Osteocyte (in vitro differentiated cells): ENCODE measurements around the gene ASB3. TPM values are rescaled to one million over a fixed set of nuclear protein-coding genes. Genes with fewer than 3 reads are reported as not detected.
"Not testable (repeated sequence)": the region's sequence is repeated elsewhere in the genome, so short reads cannot be mapped to it uniquely, and the experiment has no call there.

Experiments
- DNase-seq: peaks from one replicate; pipeline ENCODE4 v3.0.0; 2021; ENCODE audit warnings: mixed read lengths; ENCODE audit not compliant: unreplicated experiment; ENCODE audit errors: extremely low spot score
- H3K27ac Mint-ChIP-seq: one replicate; pipeline ENCODE4 v1.8.0; 2021; ENCODE audit warnings: mild to moderate bottlenecking, mixed read lengths; ENCODE audit not compliant: unreplicated experiment
- H3K27me3 Mint-ChIP-seq: one replicate; pipeline ENCODE4 v1.8.0; 2021; ENCODE audit warnings: mixed read lengths; ENCODE audit not compliant: unreplicated experiment
- H3K36me3 Mint-ChIP-seq: one replicate; pipeline ENCODE4 v1.8.0; 2021; ENCODE audit warnings: mixed read lengths; ENCODE audit not compliant: unreplicated experiment
- H3K4me1 Mint-ChIP-seq: one replicate; pipeline ENCODE4 v1.8.0; 2021; ENCODE audit warnings: mixed read lengths; ENCODE audit not compliant: unreplicated experiment
- H3K4me3 Mint-ChIP-seq: one replicate; pipeline ENCODE4 v1.8.0; 2021; ENCODE audit warnings: mild to moderate bottlenecking, moderate library complexity, mixed read lengths; ENCODE audit not compliant: unreplicated experiment
- H3K9me3 Mint-ChIP-seq: one replicate; pipeline ENCODE4 v1.8.0; 2021; ENCODE audit warnings: mixed read lengths; ENCODE audit not compliant: unreplicated experiment
- CTCF ChIP-seq: fragments of 200-600 bp; sonication (generic); IDR thresholded peaks from 2 replicates; pipeline ENCODE4 v1.5.0; 2021; ENCODE audit warnings: antibody characterized with exemption, mild to moderate bottlenecking, moderate library complexity
- long read RNA-seq: library from polyadenylated mRNA; unstranded; transcript quantifications from one replicate; pipeline ENCODE4 v2.0.0, GENCODE V29; 2021
- total RNA-seq: library from RNA; stranded (reverse); gene quantifications from 2 replicates; pipeline ENCODE4 v1.2.1, GENCODE V29; 2021

Gene ASB3
- total RNA-seq = 21.6 and 21.8 TPM in 2 replicates
- long read RNA-seq, transcript ASB3-201 (10 exons, 2,214 nt) = major isoform, 125 of 188 reads
- long read RNA-seq, transcript ASB3-202 (9 exons, 1,734 nt) = minor isoform, 16 of 188 reads
- long read RNA-seq, partial matches to known transcripts = 10 of 188 reads
- long read RNA-seq, other reads (novel, unspliced or antisense) = 37 of 188 reads

- Mint-ChIP-seq H3K27ac (peak within 1 kb of the TSS; percentile 98), H3K27me3 (no peaks in the 10 kb centered on the region), H3K4me3 (peak within 1 kb of the TSS; percentile 97), H3K36me3 (no peaks in the 10 kb centered on the region), H3K4me1 (peaks cover 41% of the 10 kb centered on the region), H3K9me3 (no peaks in the 10 kb centered on the region)
- DNase-seq = peak; percentile 95
- TF ChIP-seq CTCF = no peak
Observed at GRCh38 chr2:53786705-53787613, at the start of gene ASB3, which contains the start of gene ERLEC1. TSS of gene ASB3 (minus strand) at chr2:53786953. CDS start at chr2:53765572, 21,381 bp downstream. TSS of gene ERLEC1 (plus strand) at chr2:53787044. CDS start at chr2:53787211, 167 bp downstream.

- H3K36me3 Mint-ChIP-seq, H3K9me3 Mint-ChIP-seq, H3K4me3 Mint-ChIP-seq, H3K27ac Mint-ChIP-seq, H3K27me3 Mint-ChIP-seq, H3K4me1 Mint-ChIP-seq, DNase-seq: not testable (repeated sequence)
Observed at GRCh38 chr2:53829980-53830290, 43.2 kb upstream of the ASB3 start.

DNA sequence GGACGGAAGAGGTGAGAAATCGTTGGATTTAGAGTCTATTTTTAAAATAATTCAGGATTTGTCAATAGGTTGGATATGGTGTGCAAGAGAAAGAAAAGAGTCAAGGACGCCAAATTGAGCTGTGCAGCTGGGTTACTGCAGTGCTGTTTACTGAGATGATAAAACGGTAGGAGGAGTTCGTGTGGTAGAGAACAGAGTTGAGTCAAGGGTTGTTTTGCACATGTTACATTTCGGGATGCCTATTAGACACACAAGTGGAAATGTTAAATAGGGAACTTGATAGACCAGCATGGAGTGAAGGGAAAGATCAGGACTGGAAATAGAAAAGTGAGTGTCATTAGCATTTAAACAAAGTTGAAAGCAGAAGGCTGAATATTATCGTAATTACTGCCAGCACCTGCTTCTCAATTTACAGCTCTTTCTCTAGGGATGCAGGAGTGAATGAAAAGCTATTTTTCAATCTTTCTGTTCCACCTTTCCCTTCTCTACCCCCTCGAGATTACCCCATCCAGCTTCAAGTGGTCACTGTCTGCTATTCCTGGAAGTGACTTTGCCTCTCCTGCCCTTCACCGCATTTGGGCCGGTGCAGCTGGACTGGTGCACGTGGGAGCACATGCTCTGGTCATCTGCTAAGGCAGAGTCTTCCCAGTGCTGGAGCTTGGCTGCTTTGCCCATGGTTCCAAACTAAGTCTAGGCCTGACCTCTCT lies 42.7 kb upstream of the ASB3 start:
- peaks cover 7% of the 10 kb centered on the region for H3K9me3 Mint-ChIP-seq

GRCh38 chr2:53828331-53828730 lies 41.6 kb upstream of the ASB3 start:
- Mint-ChIP-seq H3K27me3 (no peaks in the 10 kb centered on the region), H3K9me3 (peaks cover 7% of the 10 kb centered on the region), H3K4me3 (no peak overlapping the region), H3K36me3 (peaks cover 8% of the 10 kb centered on the region), H3K4me1 (no peaks in the 10 kb centered on the region), H3K27ac (no peak overlapping the region)
- no peak for DNase-seq
- no peak for TF ChIP-seq CTCF

More for the DNA sequence above, 42.7 kb upstream of the ASB3 start:
- H3K27ac Mint-ChIP-seq = no peak overlapping the region
- no peak for DNase-seq
- H3K4me1 Mint-ChIP-seq = no peaks in the 10 kb centered on the region
- no peak overlapping the region for H3K4me3 Mint-ChIP-seq
- no peak for TF ChIP-seq CTCF
- H3K27me3 Mint-ChIP-seq = no peaks in the 10 kb centered on the region
- H3K36me3 Mint-ChIP-seq = peaks cover 8% of the 10 kb centered on the region

DNA sequence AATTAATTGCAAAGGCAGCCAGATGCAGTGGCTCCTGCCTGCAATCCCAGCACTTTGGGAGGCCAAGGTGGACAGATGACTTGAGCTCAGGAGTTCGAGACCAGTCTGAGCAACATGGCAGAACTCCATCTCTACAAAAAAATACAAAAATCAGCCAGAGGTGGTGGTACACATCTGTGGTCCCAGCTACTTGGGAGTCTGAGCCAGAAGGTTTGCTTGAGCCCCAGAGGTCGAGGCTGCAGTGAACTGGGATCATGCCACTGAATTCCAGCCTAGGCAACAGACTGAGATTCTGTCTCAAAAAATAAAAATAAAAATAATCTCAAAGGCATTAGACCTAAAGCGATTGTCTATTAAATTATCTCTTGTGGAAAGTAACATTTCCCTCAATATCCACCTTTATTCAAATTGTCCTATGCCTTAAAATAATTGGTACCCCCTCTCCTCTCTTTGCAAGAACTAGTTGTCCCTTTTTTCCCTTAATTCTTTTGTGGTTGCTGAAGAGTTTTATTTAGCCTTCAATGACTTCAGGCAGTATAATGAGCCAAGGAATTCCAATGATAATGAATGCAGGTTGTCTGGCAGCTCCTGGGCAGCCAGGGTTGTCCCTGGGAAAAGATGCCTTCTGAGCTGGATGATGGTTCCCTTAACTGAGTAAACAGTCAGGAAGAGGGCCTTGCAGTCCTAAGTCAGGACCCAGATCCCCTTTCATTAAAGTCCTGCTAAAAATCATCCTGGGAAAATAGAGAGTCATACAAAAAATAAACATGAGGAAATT lies 40.8 kb upstream of the ASB3 start:
- H3K4me1 Mint-ChIP-seq = no peaks in the 10 kb centered on the region
- DNase-seq = no peak
- H3K27me3 Mint-ChIP-seq = no peaks in the 10 kb centered on the region
- peaks cover 2% of the 10 kb centered on the region for H3K36me3 Mint-ChIP-seq
- no peak for TF ChIP-seq CTCF
- H3K9me3 Mint-ChIP-seq = peaks cover 7% of the 10 kb centered on the region
- no peak overlapping the region for H3K4me3 Mint-ChIP-seq
- H3K27ac Mint-ChIP-seq = no peak overlapping the region
